ENCODE data around the gene FSTL3. TPM values are rescaled to one million over a fixed set of nuclear protein-coding genes. Genes with fewer than 3 reads are reported as not detected.

FSTL3 gene
- total RNA-seq, 2 experiments from 2014 or later = 2.2 to 3.1 TPM

- H3K36me3 Mint-ChIP-seq = peaks cover 16% of the 10 kb centered on the region
- H3K27me3 Mint-ChIP-seq = no peaks in the 10 kb centered on the region
- ATAC-seq = no peak
- no peaks in the 10 kb centered on the region for H3K9me3 Mint-ChIP-seq (ENCODE audit: low read depth)
- CTCF ChIA-PET = no interaction called here
- H3K27ac Mint-ChIP-seq = no peak overlapping the region
- no peak for DNase-seq
- no peak overlapping the region for H3K4me3 Mint-ChIP-seq
- H3K4me1 Mint-ChIP-seq = no peaks in the 10 kb centered on the region
Measured at GRCh38 chr19:650121-650520, 26.1 kb upstream of the FSTL3 start.

DNA sequence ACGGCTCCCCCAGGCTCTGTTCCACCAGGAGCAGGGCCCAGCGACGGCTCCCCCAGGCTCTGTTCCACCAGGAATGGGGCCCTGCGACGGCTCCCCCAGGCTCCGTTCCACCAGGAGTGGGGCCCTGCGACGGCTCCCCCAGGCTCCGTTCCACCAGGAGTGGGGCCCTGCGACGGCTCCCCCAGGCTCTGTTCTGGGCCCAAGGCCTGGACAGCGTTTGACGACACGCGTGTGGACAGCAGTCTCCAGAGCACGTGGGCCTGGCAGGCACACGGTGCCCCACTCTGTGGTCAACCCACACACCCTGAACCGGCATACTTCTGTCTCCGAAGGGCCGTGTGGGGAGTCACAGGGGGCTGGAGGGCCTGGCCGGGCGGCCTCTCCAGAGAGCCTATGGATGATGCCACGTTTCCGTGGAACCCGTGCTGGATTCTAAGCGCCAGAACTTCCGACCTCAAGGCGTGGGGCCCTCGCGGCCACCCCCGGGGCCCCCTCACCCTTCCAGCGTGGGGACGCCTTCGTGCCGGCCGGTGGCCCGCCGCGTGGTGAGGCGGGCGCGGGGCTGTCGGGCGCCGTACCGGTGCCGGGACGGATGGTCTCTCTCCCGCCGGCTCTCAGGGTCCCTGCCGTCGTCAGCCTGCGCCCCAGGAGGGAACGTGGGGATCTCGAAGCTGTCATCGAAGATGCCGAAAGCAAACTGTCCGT, 24.9 kb upstream of the FSTL3 start:
- Mint-ChIP-seq H3K4me1 (peaks cover 7% of the 10 kb centered on the region), H3K9me3 (ENCODE audit: low read depth) (no peaks in the 10 kb centered on the region), H3K4me3 (no peak overlapping the region), H3K27ac (no peak overlapping the region), H3K36me3 (peaks cover 16% of the 10 kb centered on the region), H3K27me3 (no peaks in the 10 kb centered on the region)
- CTCF ChIA-PET = no interaction called here
- no peak for DNase-seq
- ATAC-seq = no peak

- Mint-ChIP-seq H3K27me3 (no peaks in the 10 kb centered on the region), H3K4me3 (no peak overlapping the region), H3K4me1 (peaks cover 8% of the 10 kb centered on the region), H3K27ac (no peak overlapping the region), H3K9me3 (ENCODE audit: low read depth) (no peaks in the 10 kb centered on the region), H3K36me3 (peaks cover 12% of the 10 kb centered on the region)
- ATAC-seq (no peak), DNase-seq (no peak)
- CTCF ChIA-PET = no interaction called here
Measured at GRCh38 chr19:651991-652390, 24.2 kb upstream of the FSTL3 start.

GRCh38 chr19:652467-653389, 23.5 kb upstream of the FSTL3 start:
- H3K36me3 Mint-ChIP-seq = peaks cover 12% of the 10 kb centered on the region
- H3K27ac Mint-ChIP-seq = no peak overlapping the region
- CTCF ChIA-PET = no interaction called here
- DNase-seq = no peak
- H3K9me3 Mint-ChIP-seq (ENCODE audit: low read depth) = no peaks in the 10 kb centered on the region
- peaks cover 14% of the 10 kb centered on the region for H3K4me1 Mint-ChIP-seq
- ATAC-seq = no peak
- no peak overlapping the region for H3K4me3 Mint-ChIP-seq
- H3K27me3 Mint-ChIP-seq = no peaks in the 10 kb centered on the region

DNA sequence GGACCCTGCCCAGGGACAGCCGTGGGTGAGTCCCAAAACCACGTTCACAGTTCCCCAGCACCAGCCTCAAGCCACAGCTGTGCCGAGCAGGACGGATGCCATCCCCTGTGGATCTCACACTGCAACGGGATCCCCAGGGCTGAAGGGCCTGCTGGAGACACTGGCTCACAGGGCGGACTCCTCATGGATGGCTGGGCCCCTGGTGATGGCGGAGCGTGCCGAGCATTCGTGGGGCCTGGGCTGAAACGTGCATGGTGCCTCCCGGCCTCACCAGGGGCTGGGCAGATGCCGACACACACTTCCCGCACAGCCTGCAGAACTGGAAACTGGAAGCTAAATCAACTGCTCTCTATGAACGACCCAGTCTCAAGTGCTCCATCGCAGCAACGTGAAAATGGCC, 22.8 kb upstream of the FSTL3 start:
- Mint-ChIP-seq H3K27ac (no peak overlapping the region), H3K9me3 (ENCODE audit: low read depth) (no peaks in the 10 kb centered on the region), H3K36me3 (peaks cover 12% of the 10 kb centered on the region), H3K4me3 (no peak overlapping the region), H3K4me1 (peaks cover 15% of the 10 kb centered on the region), H3K27me3 (no peaks in the 10 kb centered on the region)
- CTCF ChIA-PET = no interaction called here
- DNase-seq (no peak), ATAC-seq (no peak)

GRCh38 chr19:655691-656090, 20.5 kb upstream of the FSTL3 start:
- H3K4me3 Mint-ChIP-seq = no peak overlapping the region
- H3K4me1 Mint-ChIP-seq = peaks cover 35% of the 10 kb centered on the region
- H3K9me3 Mint-ChIP-seq (ENCODE audit: low read depth) = no peaks in the 10 kb centered on the region
- CTCF ChIA-PET = interaction anchor here (0.7 to 2.2 kb wide), 3 partner anchors 31 to 78 kb away, joined by 3 to 6 read pairs (median 3); no protein-coding TSS in a partner anchor
- ATAC-seq (no peak), DNase-seq (no peak)
- peaks cover 15% of the 10 kb centered on the region for H3K36me3 Mint-ChIP-seq
- no peak overlapping the region for H3K27ac Mint-ChIP-seq
- no peaks in the 10 kb centered on the region for H3K27me3 Mint-ChIP-seq

DNA sequence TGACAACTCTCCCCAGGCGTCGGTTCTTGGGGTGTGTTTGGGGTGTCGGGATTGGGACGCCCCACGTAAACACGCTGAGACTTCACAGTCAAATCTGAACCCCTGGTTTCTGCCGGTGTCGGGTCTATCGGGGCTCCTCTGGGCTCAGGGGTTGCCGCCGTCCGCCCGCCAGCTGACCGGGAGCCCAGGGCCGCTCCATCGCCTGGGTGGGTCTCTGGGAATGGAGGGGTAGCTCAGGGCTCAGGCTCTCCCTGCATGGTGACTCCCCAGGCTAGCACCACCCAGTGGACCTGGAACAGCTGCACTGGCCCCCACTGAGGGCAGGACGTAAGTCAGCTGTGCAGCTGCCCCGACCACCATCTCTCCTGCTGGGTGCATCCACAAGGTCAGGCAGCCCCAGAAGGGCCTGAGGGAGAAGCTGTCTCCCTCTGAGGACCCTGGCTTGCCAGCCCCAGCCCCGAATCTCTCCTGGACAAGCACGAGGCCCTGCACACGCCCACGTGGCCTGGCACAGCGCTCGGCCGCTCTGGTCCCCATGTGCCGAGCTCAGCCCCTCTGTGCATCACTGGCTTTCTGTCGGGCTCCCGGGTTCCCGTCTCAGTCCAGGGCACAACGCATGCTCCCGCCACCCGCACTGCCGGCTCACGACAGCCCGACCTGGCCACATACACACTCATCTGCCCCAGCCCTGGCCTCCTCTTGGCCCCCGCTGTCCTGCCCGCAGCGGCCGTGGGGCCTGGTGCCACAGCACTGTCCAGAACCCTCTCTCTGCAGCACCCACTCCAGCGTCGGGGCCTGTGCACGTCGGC, 19.2 kb upstream of the FSTL3 start:
- H3K27ac Mint-ChIP-seq = no peak overlapping the region
- no peak for ATAC-seq
- no peak overlapping the region for H3K4me3 Mint-ChIP-seq
- CTCF ChIA-PET = interaction anchor here (1.1 to 2.2 kb wide), 2 partner anchors 47 to 77 kb away, joined by 3 to 6 read pairs; no protein-coding TSS in a partner anchor
- H3K9me3 Mint-ChIP-seq (ENCODE audit: low read depth) = no peaks in the 10 kb centered on the region
- peaks cover 38% of the 10 kb centered on the region for H3K4me1 Mint-ChIP-seq
- peaks cover 15% of the 10 kb centered on the region for H3K36me3 Mint-ChIP-seq
- DNase-seq = no peak
- no peaks in the 10 kb centered on the region for H3K27me3 Mint-ChIP-seq

DNA sequence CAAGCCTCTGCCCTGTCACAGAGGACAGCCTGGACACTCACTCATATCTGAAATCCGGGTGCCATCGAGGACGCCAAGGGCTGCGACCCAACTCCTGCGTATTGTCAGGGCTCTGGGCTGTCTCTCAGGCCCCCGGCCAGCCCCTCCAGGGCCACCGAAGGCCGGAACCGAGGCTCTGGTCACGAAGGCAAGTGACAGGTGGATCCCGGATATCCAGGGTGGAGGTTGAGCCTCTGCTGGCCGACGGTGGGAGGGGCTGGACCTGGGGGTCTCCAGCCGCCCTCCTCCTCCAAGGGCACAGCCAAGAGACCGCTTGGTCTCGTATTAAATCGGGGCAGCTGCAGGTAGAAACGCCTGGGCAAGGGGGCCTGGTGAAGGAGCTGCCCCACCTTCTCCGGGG, 18.6 kb upstream of the FSTL3 start:
- H3K9me3 Mint-ChIP-seq (ENCODE audit: low read depth) = no peaks in the 10 kb centered on the region

DNA sequence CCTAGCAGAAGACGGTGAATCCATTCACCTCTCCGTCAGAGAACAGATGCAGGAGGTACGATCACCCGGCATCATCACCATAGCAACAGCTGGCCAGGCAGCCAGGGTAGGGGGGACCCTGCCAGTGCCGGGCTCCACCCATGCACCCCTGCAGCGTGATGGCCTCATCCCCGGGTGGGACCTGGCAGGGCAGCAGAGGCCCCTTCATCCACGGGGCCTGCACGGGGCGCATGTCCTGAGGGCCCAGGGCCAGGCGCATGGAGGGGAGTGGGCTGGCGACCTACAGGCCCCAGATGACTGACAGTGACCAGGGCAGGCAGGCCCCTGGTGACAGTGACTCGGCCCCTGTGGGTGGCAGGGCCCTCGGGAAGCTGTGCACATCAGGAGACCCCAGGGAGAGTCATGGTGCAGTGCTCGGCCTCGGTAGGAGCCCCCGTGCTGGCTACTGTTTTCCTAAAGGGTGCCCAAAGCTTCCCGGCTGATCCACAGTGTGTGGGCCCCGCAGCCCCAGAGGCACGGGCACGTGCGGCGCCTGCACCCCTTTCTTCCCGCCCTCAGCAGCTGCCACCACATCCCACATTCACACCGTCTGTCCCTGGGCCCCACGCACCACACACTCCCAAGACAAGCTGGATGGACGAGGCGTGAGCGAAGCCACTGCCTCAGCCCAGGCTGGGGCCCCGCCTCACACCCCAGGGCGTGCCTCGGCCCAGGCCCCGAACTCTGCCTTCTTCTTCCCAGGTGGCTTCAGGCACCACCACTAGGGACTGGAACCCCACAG, 17.9 kb upstream of the FSTL3 start:
- CTCF ChIA-PET = no interaction called here
- Mint-ChIP-seq H3K27me3 (no peaks in the 10 kb centered on the region), H3K4me3 (no peak overlapping the region), H3K27ac (no peak overlapping the region), H3K9me3 (ENCODE audit: low read depth) (no peaks in the 10 kb centered on the region), H3K4me1 (peaks cover 38% of the 10 kb centered on the region), H3K36me3 (peaks cover 13% of the 10 kb centered on the region)
- no peak for DNase-seq
- no peak for ATAC-seq

More for the DNA sequence above, 18.6 kb upstream of the FSTL3 start:
- no peak for DNase-seq
- Mint-ChIP-seq H3K4me1 (peaks cover 38% of the 10 kb centered on the region), H3K36me3 (peaks cover 15% of the 10 kb centered on the region), H3K4me3 (no peak overlapping the region), H3K27ac (no peak overlapping the region), H3K27me3 (no peaks in the 10 kb centered on the region)
- CTCF ChIA-PET = no interaction called here
- ATAC-seq = no peak

DNA sequence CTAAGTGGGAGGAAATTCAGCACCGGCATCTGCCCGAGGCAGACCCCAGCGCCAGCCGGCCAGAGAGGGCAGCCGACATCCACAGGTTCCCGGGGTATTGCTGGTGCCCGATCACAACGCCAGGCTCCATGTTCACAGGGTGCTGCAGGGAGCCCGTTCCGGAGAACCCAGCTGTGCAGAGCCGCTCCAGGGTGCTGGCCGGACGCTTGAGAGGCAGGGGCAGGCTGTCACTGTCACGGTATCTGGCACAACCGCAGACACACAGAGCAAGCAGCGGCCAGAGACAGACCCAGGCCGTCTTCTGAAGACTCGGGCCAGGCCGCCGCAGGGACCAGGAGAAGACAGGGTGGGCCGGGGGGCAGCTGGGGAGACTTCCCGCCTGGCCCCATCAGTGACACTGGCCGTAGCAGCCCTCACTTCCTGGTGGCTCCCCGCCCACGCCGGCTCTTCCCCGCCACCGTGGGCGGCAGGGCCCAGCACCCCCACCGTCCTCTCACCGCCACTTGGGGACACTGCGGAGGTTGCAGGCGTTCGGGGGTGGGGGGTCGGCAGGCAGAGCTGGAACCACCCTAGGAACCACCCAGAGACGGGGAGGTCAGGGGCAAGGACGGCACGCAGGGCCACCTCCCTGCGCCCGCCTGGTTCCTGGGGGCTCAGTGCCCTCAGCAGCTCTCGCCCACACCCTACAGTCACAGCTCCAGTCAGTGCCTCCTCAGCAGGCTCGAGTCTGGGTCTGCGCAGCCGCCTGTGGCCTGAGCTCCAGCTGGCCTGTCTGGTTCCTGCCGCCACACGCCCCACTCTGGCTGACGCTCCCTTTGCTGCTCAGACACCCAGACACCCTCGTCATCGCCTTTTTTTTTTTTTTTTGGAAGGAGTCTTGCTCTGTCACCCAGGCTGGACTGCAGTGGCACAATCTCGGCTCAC, 17.0 kb upstream of the FSTL3 start:
- Mint-ChIP-seq H3K36me3 (peaks cover 9% of the 10 kb centered on the region), H3K27ac (peak overlapping the region; percentile 64), H3K4me1 (peaks cover 46% of the 10 kb centered on the region), H3K27me3 (no peaks in the 10 kb centered on the region), H3K4me3 (peak overlapping the region; percentile 94), H3K9me3 (ENCODE audit: low read depth) (no peaks in the 10 kb centered on the region)
- no peak for DNase-seq
- CTCF ChIA-PET = no interaction called here
- no peak for ATAC-seq

- Mint-ChIP-seq H3K36me3 (peaks cover 5% of the 10 kb centered on the region), H3K27ac (peak overlapping the region; percentile 95), H3K27me3 (no peaks in the 10 kb centered on the region), H3K9me3 (ENCODE audit: low read depth) (no peaks in the 10 kb centered on the region), H3K4me3 (peak overlapping the region; percentile 94), H3K4me1 (peaks cover 48% of the 10 kb centered on the region)
- DNase-seq (no peak), ATAC-seq (no peak)
- CTCF ChIA-PET = interaction anchor here (0.9 to 2.2 kb wide), 4 partner anchors 19 to 323 kb away, joined by 3 to 9 read pairs (median 4); partner anchors contain the start of gene WDR18
Measured at GRCh38 chr19:660793-661426, 15.3 kb upstream of the FSTL3 start.
